NCI-H146 (cell line): ENCODE measurements around the gene NSF.
"Not testable (repeated sequence)": the region's sequence is repeated elsewhere in the genome, so short reads cannot be mapped to it uniquely, and the experiment has no call there.

Source experiments
- DNase-seq: peaks from one replicate; lab custom pipeline; 2025; lab: John Stamatoyannopoulos, UW

The NSF gene

GRCh38 chr17:46590157-46591146, at the start of gene NSF:
Gene NSF, plus strand, starts transcription at chr17:46590669. Its CDS starts 107 bp downstream, at chr17:46590776.
- DNase-seq: not testable (repeated sequence)

DNA sequence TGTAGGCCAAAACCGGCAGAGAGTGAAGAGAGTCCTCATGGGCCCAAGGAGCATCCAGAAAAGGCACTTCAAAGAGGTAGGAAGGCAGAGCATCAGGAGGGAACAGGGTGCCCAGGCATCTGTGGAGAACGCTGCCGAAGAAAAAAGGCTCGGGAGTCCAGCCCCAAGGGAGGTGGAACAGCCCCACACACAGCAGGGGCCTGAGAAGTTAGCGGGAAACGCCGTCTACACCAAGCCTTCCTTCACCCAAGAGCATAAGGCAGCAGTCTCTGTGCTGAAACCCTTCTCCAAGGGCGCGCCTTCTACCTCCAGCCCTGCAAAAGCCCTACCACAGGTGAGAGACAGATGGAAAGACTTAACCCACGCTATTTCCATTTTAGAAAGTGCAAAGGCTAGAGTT, 41.9 kb upstream of the NSF start:
- DNase-seq: not testable (repeated sequence)

DNA sequence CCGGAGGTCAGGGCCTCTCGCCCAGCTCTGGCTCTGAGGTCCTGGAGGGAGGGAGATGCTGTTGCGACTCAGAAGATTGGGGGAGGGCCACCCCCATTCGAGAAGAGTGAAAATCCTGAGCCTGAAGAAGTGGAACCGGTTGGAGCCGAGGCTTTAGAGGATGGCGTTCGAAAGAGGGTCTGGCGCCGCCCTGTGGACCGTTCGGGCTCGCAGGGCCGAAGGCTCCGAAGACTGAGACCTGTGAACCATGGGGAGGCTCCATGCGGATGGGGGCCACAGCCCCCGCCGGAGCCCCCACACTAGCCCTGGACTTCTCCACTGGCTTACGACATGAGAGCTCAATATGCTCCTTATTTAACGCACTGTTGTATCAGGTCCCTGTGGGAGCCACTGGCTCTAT, 31.3 kb upstream of the NSF start:
- DNase-seq: not testable (repeated sequence)

GRCh38 chr17:46560048-46560447, 30.4 kb upstream of the NSF start:
- DNase-seq: not testable (repeated sequence)

GRCh38 chr17:46566284-46566683, 24.2 kb upstream of the NSF start:
- not testable (repeated sequence) for DNase-seq

- not testable (repeated sequence) for DNase-seq
Observed at GRCh38 chr17:46566980-46567379, 23.5 kb upstream of the NSF start.

- DNase-seq: not testable (repeated sequence)
Observed at GRCh38 chr17:46571796-46572195, 18.7 kb upstream of the NSF start.

- DNase-seq: not testable (repeated sequence)
Observed at GRCh38 chr17:46579083-46580075, 11.1 kb upstream of the NSF start, which contains the start of gene ARL17A. Gene ARL17A, minus strand, starts transcription at chr17:46579691. Its CDS starts 3,369 bp downstream, at chr17:46576322.

DNA sequence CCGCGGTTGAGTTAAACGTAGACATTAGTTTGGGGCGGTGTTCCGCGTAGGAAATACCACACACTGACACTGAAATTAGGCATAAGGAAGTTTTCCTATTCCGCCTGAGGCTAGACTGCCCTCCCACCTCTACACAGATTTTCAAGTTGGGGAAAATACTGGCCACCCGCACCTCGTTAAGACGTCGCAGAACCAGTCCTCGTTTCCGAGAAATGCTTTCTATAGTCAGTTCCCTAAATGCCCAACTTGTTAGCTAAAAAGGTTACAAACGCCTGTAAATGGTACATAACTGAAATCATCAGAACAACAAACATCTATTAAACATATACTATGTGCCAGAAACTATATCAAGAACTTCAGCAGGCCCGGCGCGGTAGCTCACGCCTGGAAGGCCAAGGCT, 10.4 kb upstream of the NSF start:
- DNase-seq: not testable (repeated sequence)

DNA sequence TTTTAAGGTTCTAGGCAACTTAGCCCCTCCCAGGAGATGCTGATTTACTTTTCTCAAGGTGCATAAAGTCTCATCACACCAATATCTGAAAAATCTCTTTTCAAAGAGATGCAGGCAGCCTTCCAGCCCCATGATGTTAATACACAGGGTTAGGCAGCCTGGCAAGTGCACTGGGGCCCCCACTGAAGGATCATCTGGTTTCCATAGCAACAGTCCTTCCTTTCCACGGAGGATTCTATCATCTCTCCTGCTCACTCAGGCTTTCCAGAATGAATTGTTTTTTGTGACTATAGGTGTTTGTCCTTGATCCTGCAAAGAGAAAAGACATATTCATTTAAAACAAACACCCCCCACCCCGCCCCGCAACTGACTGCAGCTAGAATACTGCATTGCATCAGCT, 5.0 kb upstream of the NSF start:
- DNase-seq: not testable (repeated sequence)

- not testable (repeated sequence) for DNase-seq
Observed at GRCh38 chr17:46591332-46591731, 863 bp downstream of the NSF start.

GRCh38 chr17:46598344-46598931, 8.0 kb downstream of the NSF start:
- DNase-seq: not testable (repeated sequence)

DNA sequence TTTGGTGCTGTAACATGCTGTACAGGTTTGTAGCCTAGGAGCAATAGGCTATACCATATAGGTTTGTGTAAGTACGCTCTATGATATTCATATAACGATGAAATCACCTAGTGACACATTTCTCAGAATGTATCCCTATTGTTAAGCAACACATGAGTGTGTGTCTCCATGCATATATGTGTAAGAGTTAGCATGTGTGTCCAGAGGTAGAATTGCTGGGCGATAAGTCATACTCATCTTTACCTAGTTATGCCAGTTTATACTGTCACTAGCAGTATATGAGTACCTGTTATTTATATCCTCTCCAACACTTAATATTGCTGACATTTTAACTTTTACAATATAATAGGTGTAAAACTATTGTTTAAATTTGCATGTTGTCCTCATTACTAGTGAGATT, 10.3 kb downstream of the NSF start:
- DNase-seq: not testable (repeated sequence)

DNA sequence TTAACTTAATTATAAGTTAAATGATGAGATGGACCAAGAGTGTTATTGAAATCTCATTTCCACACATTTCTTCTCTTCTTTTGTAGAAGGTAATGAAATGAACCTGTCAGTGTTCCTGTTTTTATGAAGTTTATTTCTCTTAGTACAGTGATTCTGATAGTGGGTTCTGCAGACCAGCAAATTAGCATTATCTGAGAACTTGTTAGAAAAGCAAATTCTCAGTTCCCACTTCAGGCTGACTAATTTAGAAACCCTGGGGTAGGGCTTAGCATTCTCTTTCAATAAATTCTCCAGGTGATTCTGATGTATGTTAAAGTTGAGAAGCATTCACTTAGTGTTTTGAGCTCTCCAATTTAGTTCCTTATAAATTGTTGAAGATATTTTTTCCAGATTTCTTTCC, 12.7 kb downstream of the NSF start:
- DNase-seq: not testable (repeated sequence)

- not testable (repeated sequence) for DNase-seq
Observed at GRCh38 chr17:46611304-46611703, 20.8 kb downstream of the NSF start.

DNA sequence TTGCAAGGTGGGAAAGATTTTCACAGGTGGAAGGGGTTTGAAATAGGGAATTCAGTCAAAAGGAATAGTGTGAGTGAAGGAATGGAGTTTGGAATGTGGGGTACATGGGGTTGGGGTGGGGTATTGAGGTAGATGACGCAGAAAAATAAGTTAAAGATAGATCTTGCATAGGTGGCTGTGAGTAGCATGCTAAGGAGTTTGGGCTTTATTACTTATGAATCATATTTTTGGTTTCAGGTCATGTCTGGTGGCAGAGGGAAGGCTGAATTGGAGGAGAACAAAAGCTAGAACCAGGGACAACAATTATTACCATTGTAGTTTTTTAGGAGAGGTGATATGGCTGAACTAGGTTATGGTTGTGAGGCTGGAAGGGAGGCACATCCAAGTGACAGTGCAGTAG, 23.4 kb downstream of the NSF start:
- DNase-seq: not testable (repeated sequence)

- DNase-seq: not testable (repeated sequence)
Observed at GRCh38 chr17:46617121-46617520, 26.7 kb downstream of the NSF start.

- not testable (repeated sequence) for DNase-seq
Observed at GRCh38 chr17:46618975-46619374, 28.5 kb downstream of the NSF start.

GRCh38 chr17:46623790-46624189, 33.3 kb downstream of the NSF start:
- DNase-seq: not testable (repeated sequence)

DNA sequence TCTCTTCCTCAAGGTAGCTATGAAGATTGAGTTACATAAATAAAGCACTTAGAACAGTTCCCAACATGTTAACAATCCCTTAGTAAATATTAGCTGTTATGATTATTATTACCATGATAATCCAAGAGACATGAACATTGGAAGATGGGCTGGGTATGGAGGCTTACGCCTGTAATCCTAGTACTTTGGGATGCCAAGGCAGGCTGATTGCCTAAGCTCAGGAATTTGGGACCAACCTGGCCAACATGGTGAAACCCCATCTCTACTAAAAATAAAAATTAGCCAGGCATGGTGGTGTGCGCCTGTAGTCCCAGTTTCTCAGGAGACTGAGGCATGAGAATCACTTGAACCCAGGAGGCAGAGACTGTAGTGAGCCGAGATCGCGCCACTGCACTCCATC, 34.3 kb downstream of the NSF start:
- DNase-seq: not testable (repeated sequence)

GRCh38 chr17:46627452-46627851, 37.0 kb downstream of the NSF start:
- DNase-seq: not testable (repeated sequence)
